ENCODE measurements around the gene CYB5D1.

- TF ChIP-seq CTCF (IDR thresholded peaks at IDR 0.05; ENCODE audit: poor library complexity) = peak; percentile 42
- no peak for TF ChIP-seq EZH2 (IDR thresholded peaks at IDR 0.05; ENCODE audit: borderline replicate concordance)
- no peak for TF ChIP-seq EZH2phosphoT487 (IDR thresholded peaks at IDR 0.05; ENCODE audit: low read depth, severe bottlenecking, unreplicated experiment)
These were observed 16.3 kb upstream of the CYB5D1 start for GRCh38 chr17:7841396-7841914.
